Endodermal cell (in vitro differentiated cells): ENCODE results near the gene LEP. TPM values are rescaled to one million over a fixed set of nuclear protein-coding genes. Genes with fewer than 3 reads are reported as not detected.

ENCODE experiments used
- DNase-seq: peaks from one replicate; pipeline ENCODE4 v3.0.0-alpha.2; 2017
- H3K27ac ChIP-seq: 2 replicates; pipeline ENCODE4 v1.5.1; 2013; ENCODE audit warnings: mild to moderate bottlenecking, low read depth, low read length, moderate library complexity
- H3K27me3 ChIP-seq: 2 replicates; pipeline ENCODE4 v1.6.1; 2013; ENCODE audit warnings: mild to moderate bottlenecking, low read length, moderate library complexity; ENCODE audit not compliant: insufficient read depth, control insufficient read depth, poor library complexity, severe bottlenecking
- H3K36me3 ChIP-seq: 2 replicates; pipeline ENCODE4 v1.7.0; 2013; ENCODE audit warnings: mild to moderate bottlenecking, low read length, moderate library complexity; ENCODE audit not compliant: control insufficient read depth, insufficient read depth
- H3K4me1 ChIP-seq: one replicate; pipeline ENCODE4 v1.7.0; 2013; ENCODE audit warnings: low read length; ENCODE audit not compliant: control insufficient read depth, insufficient read depth
- H3K4me3 ChIP-seq: 2 replicates; pipeline ENCODE4 v1.5.1; 2013; ENCODE audit warnings: mild to moderate bottlenecking, low read length, moderate library complexity
- H3K9ac ChIP-seq: 2 replicates; pipeline ENCODE4 v1.6.1; 2013; ENCODE audit warnings: mild to moderate bottlenecking, low read length, moderate library complexity; ENCODE audit not compliant: poor library complexity, severe bottlenecking; ENCODE audit errors: extremely low read depth
- H3K9me3 ChIP-seq: 2 replicates; pipeline ENCODE4 v1.6.1; 2013; ENCODE audit warnings: mild to moderate bottlenecking, low read length, moderate library complexity; ENCODE audit not compliant: control insufficient read depth
- H3K27ac Mint-ChIP-seq: 2 replicates; pipeline ENCODE4 v1.8.0; 2020; ENCODE audit warnings: mixed read lengths
- H3K27me3 Mint-ChIP-seq: 2 replicates; pipeline ENCODE4 v1.8.0; 2021; ENCODE audit warnings: mild to moderate bottlenecking, mixed read lengths; ENCODE audit not compliant: insufficient read depth
- H3K36me3 Mint-ChIP-seq: 2 replicates; pipeline ENCODE4 v1.8.0; 2020; ENCODE audit warnings: low read depth, mixed read lengths
- H3K4me1 Mint-ChIP-seq: 2 replicates; pipeline ENCODE4 v1.8.0; 2020; ENCODE audit warnings: mixed read lengths
- H3K4me3 Mint-ChIP-seq: 2 replicates; pipeline ENCODE4 v1.8.0; 2020; ENCODE audit warnings: mild to moderate bottlenecking, moderate library complexity, mixed read lengths
- H3K9me3 Mint-ChIP-seq: 2 replicates; pipeline ENCODE4 v1.8.0; 2020; ENCODE audit warnings: mild to moderate bottlenecking, mixed read lengths
- WGBS, 2 experiments: methylation state at CpG; one replicate each; pipeline versions ENCODE4 v1.1.5 to v1.1.7; 2013; ENCODE audit warnings: missing lambda C conversion rate in 2 of 2, mixed read lengths in 1 of 2; ENCODE audit not compliant: insufficient coverage in 1 of 2, insufficient read length in 1 of 2; 5-methylcytosine and 5-hydroxymethylcytosine counted together
- total RNA-seq, 2 donors: library from RNA; stranded (reverse); fragmentation: NEBNext Ultra II Directional in 1 of 2; extraction: Animal tissue kit (Norgen Biotek cat#: 25700) in 1 of 2; gene quantifications; 2 replicates in 1 of 2; 3 replicates in 1 of 2; pipeline ENCODE4 v1.2.1, GENCODE V29; 2021
- TF ChIP-seq, protein P1 (sequence below): fragments of 200-600 bp; sonication (generic); conservative IDR thresholded peaks from 2 replicates; pipeline ENCODE4 v1.5.0; 2021; ENCODE audit warnings: antibody characterized with exemption, mild to moderate bottlenecking

Gene LEP
- total RNA-seq, 2 donors from 2014 or later = not detected

DNA sequence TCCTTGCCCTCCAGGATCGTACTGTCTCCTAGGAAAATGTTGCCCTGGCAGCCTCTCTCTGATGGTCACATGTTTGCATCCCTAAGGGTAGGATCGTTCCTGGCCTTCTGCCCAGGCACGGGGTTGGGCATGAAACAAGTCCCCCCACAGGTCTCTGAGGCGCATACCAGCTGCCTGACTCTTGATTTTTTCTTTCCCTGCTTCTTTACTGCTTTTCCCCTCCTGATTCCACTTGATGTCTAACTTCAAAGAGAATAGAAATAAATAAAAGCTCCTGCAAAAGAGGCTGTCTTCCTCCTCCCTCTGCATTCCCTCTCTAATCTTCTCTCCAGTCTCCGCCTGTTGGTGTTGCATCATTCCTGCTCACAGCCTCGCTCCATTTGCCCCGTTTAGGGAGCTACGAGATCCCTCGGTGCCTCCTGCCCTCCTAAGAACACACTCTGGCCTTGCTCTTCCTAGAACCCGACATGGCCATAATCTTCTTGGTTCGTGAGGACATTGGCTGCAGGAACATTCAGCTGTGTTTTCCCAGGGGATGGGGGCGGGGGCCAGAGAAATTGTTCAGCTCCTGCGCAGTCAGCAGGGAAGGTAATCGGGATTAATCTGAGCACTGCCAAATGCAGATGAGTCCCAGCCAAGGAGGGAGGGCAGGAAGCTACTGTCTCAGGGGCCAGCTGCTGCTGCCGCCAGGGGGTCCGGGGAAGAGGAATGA, 26.0 kb downstream of the LEP start:
- TF ChIP-seq, protein P1, sequence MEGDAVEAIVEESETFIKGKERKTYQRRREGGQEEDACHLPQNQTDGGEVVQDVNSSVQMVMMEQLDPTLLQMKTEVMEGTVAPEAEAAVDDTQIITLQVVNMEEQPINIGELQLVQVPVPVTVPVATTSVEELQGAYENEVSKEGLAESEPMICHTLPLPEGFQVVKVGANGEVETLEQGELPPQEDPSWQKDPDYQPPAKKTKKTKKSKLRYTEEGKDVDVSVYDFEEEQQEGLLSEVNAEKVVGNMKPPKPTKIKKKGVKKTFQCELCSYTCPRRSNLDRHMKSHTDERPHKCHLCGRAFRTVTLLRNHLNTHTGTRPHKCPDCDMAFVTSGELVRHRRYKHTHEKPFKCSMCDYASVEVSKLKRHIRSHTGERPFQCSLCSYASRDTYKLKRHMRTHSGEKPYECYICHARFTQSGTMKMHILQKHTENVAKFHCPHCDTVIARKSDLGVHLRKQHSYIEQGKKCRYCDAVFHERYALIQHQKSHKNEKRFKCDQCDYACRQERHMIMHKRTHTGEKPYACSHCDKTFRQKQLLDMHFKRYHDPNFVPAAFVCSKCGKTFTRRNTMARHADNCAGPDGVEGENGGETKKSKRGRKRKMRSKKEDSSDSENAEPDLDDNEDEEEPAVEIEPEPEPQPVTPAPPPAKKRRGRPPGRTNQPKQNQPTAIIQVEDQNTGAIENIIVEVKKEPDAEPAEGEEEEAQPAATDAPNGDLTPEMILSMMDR = peak; percentile 60
- 29 to 35% methylated on average over 14 to 16 of the region's 16 CpGs for WGBS, 2 experiments
- Histone ChIP-seq H3K27me3 (no peaks in the 10 kb centered on the region), H3K4me3 (peak overlapping the region; percentile 38), H3K9ac (peak overlapping the region; percentile 31), H3K36me3 (no peaks in the 10 kb centered on the region), H3K4me1 (no peaks in the 10 kb centered on the region), H3K9me3 (no peaks in the 10 kb centered on the region), H3K27ac (peak overlapping the region; percentile 70)
- no peaks in the 10 kb centered on the region for H3K9me3 Mint-ChIP-seq
- H3K27ac Mint-ChIP-seq = peak overlapping the region; percentile 88
- peaks cover 22% of the 10 kb centered on the region for H3K27me3 Mint-ChIP-seq
- H3K4me1 Mint-ChIP-seq = peaks cover 17% of the 10 kb centered on the region
- H3K4me3 Mint-ChIP-seq = peak overlapping the region; percentile 46
- H3K36me3 Mint-ChIP-seq = no peaks in the 10 kb centered on the region
- DNase-seq = peak; percentile 89

DNA sequence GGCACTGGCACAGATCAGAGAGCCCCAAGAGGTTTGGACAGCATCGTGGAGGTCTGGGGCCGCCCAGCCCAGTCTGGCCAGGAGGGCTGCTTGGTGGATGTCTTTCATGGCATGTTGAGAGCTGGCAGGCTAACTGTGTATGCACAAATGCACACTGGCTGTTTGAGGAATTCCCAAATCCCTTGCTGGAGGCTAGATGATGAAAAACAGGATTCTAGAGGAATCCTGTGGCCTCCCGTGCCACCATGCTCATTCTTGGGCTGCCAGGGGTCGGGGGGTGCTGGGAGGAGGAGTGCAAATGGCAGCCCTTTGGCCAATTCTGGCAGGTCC, 26.5 kb downstream of the LEP start:
- Mint-ChIP-seq H3K36me3 (no peaks in the 10 kb centered on the region), H3K9me3 (no peaks in the 10 kb centered on the region), H3K4me1 (peaks cover 17% of the 10 kb centered on the region), H3K27me3 (peaks cover 25% of the 10 kb centered on the region), H3K4me3 (peak overlapping the region; percentile 46), H3K27ac (peak overlapping the region; percentile 88)
- H3K27ac ChIP-seq = peak overlapping the region; percentile 70
- 25 to 67% methylated on average over 2 to 4 of the region's 4 CpGs for WGBS, 2 experiments
- H3K4me1 ChIP-seq = no peaks in the 10 kb centered on the region
- no peak overlapping the region for H3K9ac ChIP-seq
- TF ChIP-seq, protein P1 = no peak
- H3K36me3 ChIP-seq = no peaks in the 10 kb centered on the region
- no peaks in the 10 kb centered on the region for H3K27me3 ChIP-seq
- no peaks in the 10 kb centered on the region for H3K9me3 ChIP-seq
- no peak for DNase-seq
- H3K4me3 ChIP-seq = peak overlapping the region; percentile 38

DNA sequence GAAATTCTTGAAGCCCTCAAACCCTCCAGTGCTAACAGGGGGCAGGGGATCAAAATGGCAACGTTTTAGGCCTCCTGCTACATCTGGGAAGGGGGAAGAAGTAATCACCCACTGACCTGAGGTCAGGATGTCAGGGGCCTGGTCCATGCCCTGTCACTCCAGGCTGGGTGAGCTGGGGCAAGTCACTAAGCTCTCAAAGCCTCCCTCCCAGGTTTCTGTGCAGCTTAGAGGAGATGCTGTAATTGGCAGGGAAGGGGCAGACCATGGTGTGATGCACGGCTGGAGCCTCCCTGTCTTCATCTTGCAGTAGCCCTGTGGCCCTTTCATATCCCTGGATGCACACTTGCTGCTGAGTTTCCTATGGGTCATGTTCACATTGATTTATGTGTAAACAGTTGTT, 27.2 kb downstream of the LEP start:
- H3K9me3 ChIP-seq = no peaks in the 10 kb centered on the region
- Mint-ChIP-seq H3K4me1 (peaks cover 20% of the 10 kb centered on the region), H3K27me3 (peaks cover 29% of the 10 kb centered on the region), H3K9me3 (no peaks in the 10 kb centered on the region), H3K4me3 (no peak overlapping the region), H3K27ac (no peak overlapping the region), H3K36me3 (no peaks in the 10 kb centered on the region)
- WGBS, 2 experiments = 44 to 61% methylated on average over 2 of the region's 2 CpGs
- TF ChIP-seq, protein P1 = no peak
- H3K36me3 ChIP-seq = no peaks in the 10 kb centered on the region
- H3K4me1 ChIP-seq = no peaks in the 10 kb centered on the region
- H3K9ac ChIP-seq = no peak overlapping the region
- H3K27me3 ChIP-seq = no peaks in the 10 kb centered on the region
- H3K27ac ChIP-seq = no peak overlapping the region
- H3K4me3 ChIP-seq = no peak overlapping the region
- DNase-seq = no peak
